Measurements from ENCODE around the gene NCS1. TPM values are rescaled to one million over a fixed set of nuclear protein-coding genes. Genes with fewer than 3 reads are reported as not detected.

The NCS1 gene
- total RNA-seq, 1 experiment from 2014 or later: 68.7 TPM

GRCh38 chr9:130139251-130139650 lies 33.0 kb upstream of the NCS1 start:
- TF ChIP-seq POLR2AphosphoS5 (IDR thresholded peaks at IDR 0.05; ENCODE audit: low read depth, low read length): no peak
- TF ChIP-seq POLR2A (IDR thresholded peaks at IDR 0.05; ENCODE audit: borderline replicate concordance, extremely low read depth, insufficient read depth, insufficient read length): no peak
- TF ChIP-seq RAD21 (IDR thresholded peaks at IDR 0.05; ENCODE audit: low read depth): no peak
- no peak for TF ChIP-seq SIN3A (IDR thresholded peaks at IDR 0.05; ENCODE audit: low read depth)
- TF ChIP-seq SRF (IDR thresholded peaks at IDR 0.05; ENCODE audit: low read depth): no peak
- TF ChIP-seq EZH2 (IDR thresholded peaks at IDR 0.05): no peak
- no peak for TF ChIP-seq EZH2phosphoT487 (IDR thresholded peaks at IDR 0.05; ENCODE audit: borderline replicate concordance)
- TF ChIP-seq, protein P1, sequence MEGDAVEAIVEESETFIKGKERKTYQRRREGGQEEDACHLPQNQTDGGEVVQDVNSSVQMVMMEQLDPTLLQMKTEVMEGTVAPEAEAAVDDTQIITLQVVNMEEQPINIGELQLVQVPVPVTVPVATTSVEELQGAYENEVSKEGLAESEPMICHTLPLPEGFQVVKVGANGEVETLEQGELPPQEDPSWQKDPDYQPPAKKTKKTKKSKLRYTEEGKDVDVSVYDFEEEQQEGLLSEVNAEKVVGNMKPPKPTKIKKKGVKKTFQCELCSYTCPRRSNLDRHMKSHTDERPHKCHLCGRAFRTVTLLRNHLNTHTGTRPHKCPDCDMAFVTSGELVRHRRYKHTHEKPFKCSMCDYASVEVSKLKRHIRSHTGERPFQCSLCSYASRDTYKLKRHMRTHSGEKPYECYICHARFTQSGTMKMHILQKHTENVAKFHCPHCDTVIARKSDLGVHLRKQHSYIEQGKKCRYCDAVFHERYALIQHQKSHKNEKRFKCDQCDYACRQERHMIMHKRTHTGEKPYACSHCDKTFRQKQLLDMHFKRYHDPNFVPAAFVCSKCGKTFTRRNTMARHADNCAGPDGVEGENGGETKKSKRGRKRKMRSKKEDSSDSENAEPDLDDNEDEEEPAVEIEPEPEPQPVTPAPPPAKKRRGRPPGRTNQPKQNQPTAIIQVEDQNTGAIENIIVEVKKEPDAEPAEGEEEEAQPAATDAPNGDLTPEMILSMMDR (IDR thresholded peaks at IDR 0.05 in 2 of 3, conservative IDR thresholded peaks at IDR 0.05 in 1 of 3; ENCODE audit: borderline replicate concordance in 1 of 3, insufficient read depth in 1 of 3, low read depth in 2 of 3, low read length in 2 of 3): no peak
- no peak for TF ChIP-seq YY1 (IDR thresholded peaks at IDR 0.05; ENCODE audit: extremely low read depth, insufficient replicate concordance, low read depth, low read length)
- no peak for TF ChIP-seq ZBTB33 (IDR thresholded peaks at IDR 0.05; ENCODE audit: extremely low read depth, insufficient replicate concordance, low read length)
- no peak for TF ChIP-seq CBX3 (IDR thresholded peaks at IDR 0.05; ENCODE audit: low read depth)
- ATAC-seq: no peak
- BruUV-seq (replicated peaks): no TSS peak
- peaks cover 0 to 17% of the 10 kb centered on the region in 2 experiments; a peak in 2 of 4 replicates for H3K4me1 ChIP-seq (ENCODE audit: control insufficient read depth in 1 of 2, insufficient read depth in 2 of 2, low read length in 2 of 2)
- H3K27ac ChIP-seq (ENCODE audit: low read depth, low read length): no peak overlapping the region
- H3K4me3 ChIP-seq (replicated peaks in 1 of 2; ENCODE audit: low read depth in 1 of 2, low read length in 2 of 2): no peak overlapping the region
- H3K36me3 ChIP-seq (ENCODE audit: control insufficient read depth in 1 of 2, insufficient read depth in 2 of 2, low read length in 2 of 2): no peaks in the 10 kb centered on the region
- no peak for DNase-seq (ENCODE audit: low read depth, low spot score)
- RAD21 ChIA-PET (ENCODE audit: low non-redundant PET in 1 of 2, low total read pairs in 2 of 2, uncharacterized antibody in 2 of 2, unreplicated experiment in 2 of 2): no interaction called here
- H2AFZ ChIP-seq (ENCODE audit: low read depth, low read length, poor library complexity, severe bottlenecking): no peak overlapping the region
- no peaks in the 10 kb centered on the region for H3K9me2 ChIP-seq (ENCODE audit: insufficient read depth)
- CTCF ChIA-PET: no interaction called here
- no peak overlapping the region for H3K9ac ChIP-seq (ENCODE audit: low read length)
- no peaks in the 10 kb centered on the region for H4K20me1 ChIP-seq (ENCODE audit: insufficient read depth)
- H3K4me2 ChIP-seq (ENCODE audit: low read length): no peak overlapping the region
- no peaks in the 10 kb centered on the region for H3K9me3 ChIP-seq (ENCODE audit: control insufficient read depth in 1 of 2, insufficient read depth in 1 of 2, low read depth in 1 of 2, low read length in 2 of 2)
- intact Hi-C loops (cut with micrococcal nuclease): no loop called here
- H3K79me2 ChIP-seq (ENCODE audit: insufficient read depth, low read length): no peaks in the 10 kb centered on the region
- POLR2A ChIA-PET: no interaction called here
- peaks cover 12% of the 10 kb centered on the region; the same call in 1 of the 2 replicates for H3K27me3 ChIP-seq (ENCODE audit: insufficient read depth, low read length)
